Endodermal cell (in vitro differentiated cells): ENCODE results near the gene SRCAP. TPM values are rescaled to one million over a fixed set of nuclear protein-coding genes. Genes with fewer than 3 reads are reported as not detected.

Source experiments
- DNase-seq: peaks from one replicate; pipeline ENCODE4 v3.0.0-alpha.2; 2017
- H3K27ac ChIP-seq: 2 replicates; pipeline ENCODE4 v1.5.1; 2013; ENCODE audit warnings: mild to moderate bottlenecking, low read depth, low read length, moderate library complexity
- H3K27me3 ChIP-seq: 2 replicates; pipeline ENCODE4 v1.6.1; 2013; ENCODE audit warnings: mild to moderate bottlenecking, low read length, moderate library complexity; ENCODE audit not compliant: insufficient read depth, control insufficient read depth, poor library complexity, severe bottlenecking
- H3K36me3 ChIP-seq: 2 replicates; pipeline ENCODE4 v1.7.0; 2013; ENCODE audit warnings: mild to moderate bottlenecking, low read length, moderate library complexity; ENCODE audit not compliant: control insufficient read depth, insufficient read depth
- H3K4me1 ChIP-seq: one replicate; pipeline ENCODE4 v1.7.0; 2013; ENCODE audit warnings: low read length; ENCODE audit not compliant: control insufficient read depth, insufficient read depth
- H3K4me3 ChIP-seq: 2 replicates; pipeline ENCODE4 v1.5.1; 2013; ENCODE audit warnings: mild to moderate bottlenecking, low read length, moderate library complexity
- H3K9ac ChIP-seq: 2 replicates; pipeline ENCODE4 v1.6.1; 2013; ENCODE audit warnings: mild to moderate bottlenecking, low read length, moderate library complexity; ENCODE audit not compliant: poor library complexity, severe bottlenecking; ENCODE audit errors: extremely low read depth
- H3K9me3 ChIP-seq: 2 replicates; pipeline ENCODE4 v1.6.1; 2013; ENCODE audit warnings: mild to moderate bottlenecking, low read length, moderate library complexity; ENCODE audit not compliant: control insufficient read depth
- H3K27ac Mint-ChIP-seq: 2 replicates; pipeline ENCODE4 v1.8.0; 2020; ENCODE audit warnings: mixed read lengths
- H3K27me3 Mint-ChIP-seq: 2 replicates; pipeline ENCODE4 v1.8.0; 2021; ENCODE audit warnings: mild to moderate bottlenecking, mixed read lengths; ENCODE audit not compliant: insufficient read depth
- H3K36me3 Mint-ChIP-seq: 2 replicates; pipeline ENCODE4 v1.8.0; 2020; ENCODE audit warnings: low read depth, mixed read lengths
- H3K4me1 Mint-ChIP-seq: 2 replicates; pipeline ENCODE4 v1.8.0; 2020; ENCODE audit warnings: mixed read lengths
- H3K4me3 Mint-ChIP-seq: 2 replicates; pipeline ENCODE4 v1.8.0; 2020; ENCODE audit warnings: mild to moderate bottlenecking, moderate library complexity, mixed read lengths
- H3K9me3 Mint-ChIP-seq: 2 replicates; pipeline ENCODE4 v1.8.0; 2020; ENCODE audit warnings: mild to moderate bottlenecking, mixed read lengths
- CTCF ChIP-seq: fragments of 200-600 bp; sonication (generic); conservative IDR thresholded peaks from 2 replicates; pipeline ENCODE4 v1.5.0; 2021; ENCODE audit warnings: antibody characterized with exemption, mild to moderate bottlenecking
- WGBS, 2 experiments: methylation state at CpG; one replicate each; pipeline versions ENCODE4 v1.1.5 to v1.1.7; 2013; ENCODE audit warnings: missing lambda C conversion rate in 2 of 2, mixed read lengths in 1 of 2; ENCODE audit not compliant: insufficient coverage in 1 of 2, insufficient read length in 1 of 2; 5-methylcytosine and 5-hydroxymethylcytosine counted together
- total RNA-seq, 2 donors: library from RNA; stranded (reverse); fragmentation: NEBNext Ultra II Directional in 1 of 2; extraction: Animal tissue kit (Norgen Biotek cat#: 25700) in 1 of 2; gene quantifications; 2 replicates in 1 of 2; 3 replicates in 1 of 2; pipeline ENCODE4 v1.2.1, GENCODE V29; 2021

The SRCAP gene
- total RNA-seq, 2 donors from 2014 or later = 57.7 to 66.9 TPM

GRCh38 chr16:30721167-30721566, 22.2 kb downstream of the SRCAP start:
- Histone ChIP-seq H3K4me1 (no peaks in the 10 kb centered on the region), H3K9ac (no peak overlapping the region), H3K27me3 (no peaks in the 10 kb centered on the region), H3K4me3 (no peak overlapping the region), H3K27ac (no peak overlapping the region), H3K9me3 (no peaks in the 10 kb centered on the region), H3K36me3 (peaks cover 95% of the 10 kb centered on the region)
- Mint-ChIP-seq H3K4me1 (no peaks in the 10 kb centered on the region), H3K27ac (no peak overlapping the region), H3K27me3 (no peaks in the 10 kb centered on the region), H3K36me3 (peaks cover 89% of the 10 kb centered on the region), H3K9me3 (no peaks in the 10 kb centered on the region), H3K4me3 (no peak overlapping the region)
- TF ChIP-seq CTCF = no peak
- 98% methylated on average over 8 of the region's 8 CpGs; no CpG with 5 or more reads in 1 of the 2 experiments for WGBS, 2 experiments
- no peak for DNase-seq

GRCh38 chr16:30721606-30722005, 22.6 kb downstream of the SRCAP start:
- Histone ChIP-seq H3K27ac (no peak overlapping the region), H3K27me3 (no peaks in the 10 kb centered on the region), H3K4me3 (no peak overlapping the region), H3K9ac (no peak overlapping the region), H3K4me1 (no peaks in the 10 kb centered on the region), H3K36me3 (peaks cover 94% of the 10 kb centered on the region), H3K9me3 (no peaks in the 10 kb centered on the region)
- Mint-ChIP-seq H3K27me3 (no peaks in the 10 kb centered on the region), H3K27ac (no peak overlapping the region), H3K4me3 (no peak overlapping the region), H3K4me1 (no peaks in the 10 kb centered on the region), H3K36me3 (peaks cover 87% of the 10 kb centered on the region), H3K9me3 (no peaks in the 10 kb centered on the region)
- no peak for TF ChIP-seq CTCF
- DNase-seq = no peak
- 93 to 100% methylated on average over 1 of the region's 1 CpG for WGBS, 2 experiments

GRCh38 chr16:30722443-30722842, 23.5 kb downstream of the SRCAP start:
- H3K4me1 Mint-ChIP-seq = no peaks in the 10 kb centered on the region
- H3K27me3 ChIP-seq = no peaks in the 10 kb centered on the region
- no peaks in the 10 kb centered on the region for H3K9me3 Mint-ChIP-seq
- DNase-seq = no peak
- H3K4me3 Mint-ChIP-seq = no peak overlapping the region
- peaks cover 92% of the 10 kb centered on the region for H3K36me3 ChIP-seq
- H3K27me3 Mint-ChIP-seq = no peaks in the 10 kb centered on the region
- TF ChIP-seq CTCF = peak; percentile 29
- 90 to 92% methylated on average over 6 of the region's 6 CpGs for whole genome bisulfite sequencing, 2 experiments
- H3K9ac ChIP-seq = no peak overlapping the region
- H3K9me3 ChIP-seq = no peaks in the 10 kb centered on the region
- peaks cover 86% of the 10 kb centered on the region for H3K36me3 Mint-ChIP-seq
- no peak overlapping the region for H3K27ac ChIP-seq
- H3K27ac Mint-ChIP-seq = no peak overlapping the region
- no peak overlapping the region for H3K4me3 ChIP-seq
- no peaks in the 10 kb centered on the region for H3K4me1 ChIP-seq
